Panc1 (cell line): Measurements from ENCODE around the gene SDF4. TPM values are rescaled to one million over a fixed set of nuclear protein-coding genes. Genes with fewer than 3 reads are reported as not detected.

Source experiments
- ATAC-seq: fragments of 200-7000 bp; cut with Tn5 transposase; 2 replicates; pipeline ENCODE4 v1.9.1; 2020; ENCODE audit warnings: mild to moderate bottlenecking, moderate library complexity
- BruUV-seq: library from RNA; stranded (reverse); fragments of 400-500 nt; replicated peaks from 2 replicates; lab custom pipeline; 2021; lab: Mats Ljungman, UMichigan
- CTCF ChIA-PET: fragments of 300-600 bp; sonication (Branson Sonifier 250); formaldehyde crosslinking; loops from one replicate; lab custom pipeline; 2022; ENCODE audit warnings: antibody characterized with exemption; lab: Charles Lee
- POLR2A ChIA-PET: fragments of 300-600 bp; sonication (Branson Sonifier 250); formaldehyde crosslinking; loops from one replicate; lab custom pipeline; 2022; ENCODE audit warnings: antibody characterized with exemption; lab: Charles Lee
- DNase-seq: peaks from one replicate; pipeline ENCODE4 v3.0.0-alpha.2; 2010; ENCODE audit warnings: low read depth, low spot score
- H3K27ac ChIP-seq: 2 replicates; pipeline ENCODE4 v1.5.1; 2011; ENCODE audit warnings: mild to moderate bottlenecking, low read length, inconsistent platforms
- H3K27me3 ChIP-seq: fragments of 200-500 bp; sonication (Bioruptor generic); 2 replicates; pipeline ENCODE4 v1.6.0; 2014; ENCODE audit warnings: low read length, inconsistent platforms; ENCODE audit not compliant: control insufficient read depth, insufficient read depth
- H3K36me3 ChIP-seq: fragments of 200-500 bp; sonication (Bioruptor generic); 2 replicates; pipeline ENCODE4 v1.5.1; 2014; ENCODE audit warnings: inconsistent platforms, mild to moderate bottlenecking, low read length, moderate library complexity; ENCODE audit not compliant: control insufficient read depth, insufficient read depth
- H3K4me1 ChIP-seq: 2 replicates; pipeline ENCODE4 v1.5.1; 2011; ENCODE audit warnings: inconsistent platforms, mild to moderate bottlenecking, low read length, moderate library complexity; ENCODE audit not compliant: control insufficient read depth, insufficient read depth
- H3K4me3 ChIP-seq, 2 experiments: 2 replicates each; pipeline ENCODE4 v1.5.1; 2011 to 2012; ENCODE audit warnings: low read depth in 2 of 2, low read length in 2 of 2, mild to moderate bottlenecking in 2 of 2, inconsistent platforms in 1 of 2, moderate library complexity in 1 of 2
- H3K9me3 ChIP-seq: fragments of 200-500 bp; sonication (Bioruptor generic); 2 replicates; pipeline ENCODE4 v1.5.1; 2014; ENCODE audit warnings: low read depth, mild to moderate bottlenecking, inconsistent platforms, low read length, moderate library complexity; ENCODE audit not compliant: control insufficient read depth, insufficient read depth
- CTCF ChIP-seq: fragments of 450-650 bp; IDR thresholded peaks from 2 replicates; pipeline ENCODE4 v1.5.1; 2017; ENCODE audit warnings: mild to moderate bottlenecking
- POLR2AphosphoS5 ChIP-seq: IDR thresholded peaks from 2 replicates; pipeline ENCODE4 v1.6.1; 2012; ENCODE audit warnings: mild to moderate bottlenecking, low read depth, low read length, moderate library complexity
- REST ChIP-seq, 2 experiments: IDR thresholded peaks; 2 replicates each; pipeline ENCODE4 v1.6.1; 2011 to 2012; ENCODE audit warnings: low read depth in 2 of 2, control low read depth in 1 of 2, low read length in 1 of 2, mild to moderate bottlenecking in 1 of 2, moderate library complexity in 1 of 2; ENCODE audit not compliant: insufficient read depth in 1 of 2
- SIN3A ChIP-seq: IDR thresholded peaks from 2 replicates; pipeline ENCODE4 v1.6.1; 2012; ENCODE audit warnings: low read depth, mild to moderate bottlenecking, low read length, moderate library complexity, borderline replicate concordance; ENCODE audit not compliant: insufficient read depth
- TCF7L2 ChIP-seq: IDR thresholded peaks from 2 replicates; pipeline ENCODE4 v1.6.1; 2011; ENCODE audit warnings: mild to moderate bottlenecking, low read depth, low read length, inconsistent platforms
- in situ Hi-C: cut with HindIII; loops from 2 replicates; pipeline ENCODE4 v1.10.0; 2016; ENCODE audit warnings: low sequenced_read_pairs, low pct_unique_long_range_greater_than_20kb
- intact Hi-C: fragments of 100-400 bp; cut with micrococcal nuclease; formaldehyde crosslinking; loops from one replicate; pipeline ENCODE4 v1.10.0; 2022; ENCODE audit not compliant: unreplicated experiment
- total RNA-seq: library from RNA; stranded (reverse); gene quantifications from one replicate; pipeline ENCODE4 v1.2.1, GENCODE V29; 2021; ENCODE audit not compliant: unreplicated experiment

SDF4 gene
- total RNA-seq, 1 experiment from 2014 or later = 335 TPM

- Histone ChIP-seq H3K4me1 (peaks cover 70% of the 10 kb centered on the region), H3K27ac (no peak overlapping the region), H3K9me3 (no peaks in the 10 kb centered on the region), H3K36me3 (no peaks in the 10 kb centered on the region), H3K4me3 (no peak overlapping the region), H3K27me3 (no peaks in the 10 kb centered on the region)
- CTCF ChIA-PET = no interaction called here
- no TSS peak for BruUV-seq
- TF ChIP-seq CTCF (no peak), TCF7L2 (no peak), SIN3A (no peak), POLR2AphosphoS5 (no peak), REST (IDR thresholded peaks at IDR 0.05; ENCODE audit: insufficient read depth in 1 of 2, low read depth in 2 of 2, low read length in 1 of 2) (no peak)
- in situ Hi-C loops = no loop called here
- no peak for DNase-seq
- no peak for ATAC-seq
- POLR2A ChIA-PET = no interaction called here
- intact Hi-C loops = no loop called here
These were observed 10.9 kb upstream of the SDF4 start for GRCh38 chr1:1242461-1243265.

GRCh38 chr1:1241588-1242219, 9.9 kb upstream of the SDF4 start:
- intact Hi-C loops (no loop called here), in situ Hi-C loops (no loop called here)
- no peak overlapping the region for H3K4me3 ChIP-seq
- ChIA-PET POLR2A (no interaction called here), CTCF (no interaction called here)
- ATAC-seq = no peak
- DNase-seq = no peak
- no peaks in the 10 kb centered on the region for H3K9me3 ChIP-seq
- TF ChIP-seq POLR2AphosphoS5 (0 out of 2 replicates have a peak, but pooled peaks have one; percentile 24), SIN3A (no peak), REST (IDR thresholded peaks at IDR 0.05; ENCODE audit: insufficient read depth in 1 of 2, low read depth in 2 of 2, low read length in 1 of 2) (no peak)
- H3K27me3 ChIP-seq = no peaks in the 10 kb centered on the region
- peak overlapping the region; percentile 78 for H3K27ac ChIP-seq
- peaks cover 72% of the 10 kb centered on the region for H3K4me1 ChIP-seq
- no peaks in the 10 kb centered on the region for H3K36me3 ChIP-seq
- no TSS peak for BruUV-seq
